ENCODE measurements around the gene WNT8A. TPM values are rescaled to one million over a fixed set of nuclear protein-coding genes. Genes with fewer than 3 reads are reported as not detected.
A peak's percentile ranks its signal among the peaks of the same experiment; 100 is the strongest.

The WNT8A gene
- total and polyA plus RNA-seq, 2 of the 8 experiments (the other 6 are each of a cell fraction or from before 2014, with no cell fraction given) = 0.06 TPM; not detected in 1

DNA sequence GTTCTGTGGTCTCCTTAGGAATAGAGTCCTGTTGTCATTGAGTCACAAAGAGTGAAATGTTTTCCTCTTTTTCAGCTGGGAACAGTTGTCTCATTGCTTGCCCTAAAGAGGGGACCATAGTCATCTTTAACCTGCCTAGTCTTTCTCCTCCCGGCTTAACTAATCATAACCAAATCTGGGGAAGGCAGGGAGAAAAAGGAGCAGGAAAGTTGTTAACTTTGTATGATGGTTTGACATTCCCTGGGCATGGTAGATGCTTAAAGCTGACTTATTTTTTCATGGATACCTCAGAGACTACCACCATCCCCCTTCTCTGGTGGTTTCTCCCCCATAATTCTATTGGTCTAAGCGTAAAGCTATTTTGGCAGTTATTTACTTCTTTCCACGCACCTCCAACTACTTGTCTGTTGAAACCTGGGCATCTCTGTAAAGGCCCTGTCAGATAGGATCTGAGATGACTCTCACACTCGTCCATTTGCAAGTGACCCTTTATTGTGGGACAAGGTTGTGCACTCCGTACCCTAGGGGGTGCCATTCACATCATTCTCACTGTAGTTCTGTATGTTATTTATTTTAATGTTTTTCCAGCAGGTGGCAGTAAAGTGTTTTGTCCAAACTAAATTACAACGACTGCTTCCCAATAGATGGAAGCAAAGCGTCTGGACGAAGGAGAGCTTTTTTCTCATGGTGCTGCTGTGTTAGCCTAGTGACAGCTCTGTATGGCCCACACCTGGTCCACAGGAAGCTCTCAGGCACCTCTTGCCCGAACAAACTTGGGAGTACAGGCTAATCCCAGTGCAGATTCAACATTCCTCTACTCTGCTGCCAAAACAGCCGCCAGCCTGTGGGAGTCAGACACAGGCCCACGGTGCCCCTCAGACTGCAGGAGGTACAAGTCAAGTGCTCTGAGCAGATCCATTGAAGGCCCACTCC lies 48.0 kb upstream of the WNT8A start:
- Histone ChIP-seq H3K27me3 (replicated peaks in 1 of 4; ENCODE audit: control insufficient read depth in 3 of 4, extremely low read depth in 1 of 4, insufficient read depth in 3 of 4, low read length in 3 of 4) (no peaks in the 10 kb centered on the region), H3K79me2 (ENCODE audit: control insufficient read depth in 1 of 2, insufficient read depth in 2 of 2, low read length in 2 of 2) (peaks cover 8 to 14% of the 10 kb centered on the region in 2 experiments), H3K4ac (replicated peaks; ENCODE audit: insufficient read length, low read depth, low read length) (no peak overlapping the region), H3K9me3 (ENCODE audit: insufficient read depth in 2 of 2, low read depth in 1 of 2, low read length in 1 of 2) (no peaks in the 10 kb centered on the region), H4K5ac (ENCODE audit: insufficient read length, low read depth, low read length) (no peak overlapping the region), H3K4me2 (ENCODE audit: insufficient read depth in 1 of 2, low read depth in 2 of 2, low read length in 2 of 2) (no peak overlapping the region), H3K36me3 (ENCODE audit: control insufficient read depth in 2 of 4, insufficient read depth in 4 of 4, low read length in 3 of 4) (no peaks in the 10 kb centered on the region), H4K20me1 (replicated peaks in 1 of 2; ENCODE audit: control insufficient read depth in 1 of 2, insufficient read depth in 2 of 2, low read length in 2 of 2) (peaks cover 0 to 4% of the 10 kb centered on the region in 2 experiments), H3K4me1 (replicated peaks in 1 of 4; ENCODE audit: control insufficient read depth in 3 of 4, insufficient read depth in 4 of 4, low read length in 3 of 4) (peaks cover 3 to 6% (median 4%) of the 10 kb centered on the region in 4 experiments; a peak in 3 of 7 replicates), H4K8ac (ENCODE audit: extremely low read depth, insufficient read depth, low read length) (0 out of 2 replicates have a peak overlapping the region, but pooled peaks have one; percentile 21), H2AFZ (ENCODE audit: low read length) (no peak overlapping the region), H3K14ac (ENCODE audit: insufficient read length) (no peak overlapping the region), H3K56ac (replicated peaks; ENCODE audit: insufficient read length, low read depth, low read length) (no peak overlapping the region), H2BK15ac (ENCODE audit: low read length) (no peak overlapping the region), H3K4me3 (ENCODE audit: extremely low read depth in 1 of 4, insufficient read depth in 2 of 4, low read depth in 3 of 4, low read length in 4 of 4) (no peak overlapping the region; a peak in 1 of 8 replicates), H2BK120ac (replicated peaks; ENCODE audit: low read depth, low read length) (no peak overlapping the region), H2BK5ac (ENCODE audit: low read depth, low read length) (no peak overlapping the region), H3K23me2 (ENCODE audit: low read depth, low read length) (peaks cover 4% of the 10 kb centered on the region; the same call in 1 of the 2 replicates), H3K9ac (replicated peaks in 1 of 4; ENCODE audit: extremely low read depth in 1 of 4, low read depth in 3 of 4, low read length in 3 of 4) (no peak overlapping the region; a peak in 1 of 7 replicates), H3K23ac (ENCODE audit: insufficient read length) (no peak overlapping the region), H2BK20ac (ENCODE audit: low read length) (no peak overlapping the region), H3K27ac (ENCODE audit: low read depth, low read length) (no peak overlapping the region), H3K79me1 (ENCODE audit: low read depth, low read length) (peaks cover 3% of the 10 kb centered on the region; the same call in 1 of the 2 replicates), H2BK12ac (ENCODE audit: low read depth, low read length) (no peak overlapping the region), H4K91ac (replicated peaks; ENCODE audit: insufficient read length, low read length) (no peak overlapping the region), H2AK5ac (ENCODE audit: low read depth, low read length) (no peak overlapping the region), H3K18ac (ENCODE audit: extremely low read depth, low read length) (no peak overlapping the region)
- ChIA-PET POLR2A (ENCODE audit: partially characterized antibody) (interaction anchor here (0.9 to 1.5 kb wide), 3 partner anchors 17 to 29 kb away, joined by 3 read pairs; no protein-coding TSS in a partner anchor), CTCF (ENCODE audit: partially characterized antibody) (interaction anchor here (0.6 to 12.1 kb wide), 37 partner anchors 9 to 721 kb away, joined by 3 to 179 read pairs (median 5); partner anchors contain the start of genes BRD8, NME5 and WNT8A)
- WGBS, 2 experiments (ENCODE audit: extremely low coverage in 1 of 2, insufficient coverage in 1 of 2, insufficient read length in 1 of 2, insufficient replicate concordance in 2 of 2, low coverage in 1 of 2, low lambda C conversion rate in 2 of 2, missing lambda C conversion rate in 1 of 2) = 40% methylated on average over 11 of the region's 11 CpGs; no CpG with 5 or more reads in 1 of the 2 experiments
- DNase-seq (ENCODE audit: low read depth in 1 of 2, low spot score in 2 of 2) (peak; percentile 53 to 57), FAIRE-seq (peak; percentile 91)
- TF ChIP-seq SRF (IDR thresholded peaks at IDR 0.05; ENCODE audit: low read depth, low read length) = no peak
- no peak for TF ChIP-seq EGR1 (IDR thresholded peaks at IDR 0.05; ENCODE audit: borderline replicate concordance, low read depth, low read length)
- TF ChIP-seq RAD21 (IDR thresholded peaks at IDR 0.05 in 1 of 2, conservative IDR thresholded peaks at IDR 0.05 in 1 of 2; ENCODE audit: low read depth in 2 of 2, low read length in 2 of 2) = peak; percentile 76 to 80
- no peak for TF ChIP-seq SP1 (IDR thresholded peaks at IDR 0.05; ENCODE audit: low read depth, low read length)
- TF ChIP-seq HDAC6 (IDR thresholded peaks at IDR 0.05; ENCODE audit: low read depth, low read length) = no peak
- TF ChIP-seq SP4 (IDR thresholded peaks at IDR 0.05; ENCODE audit: low read length) = no peak
- no peak for TF ChIP-seq POLR2AphosphoS5 (IDR thresholded peaks at IDR 0.05; ENCODE audit: low read depth, low read length)
- no peak for TF ChIP-seq HDAC2 (IDR thresholded peaks at IDR 0.05; ENCODE audit: borderline replicate concordance in 1 of 2, low read depth in 2 of 2, low read length in 2 of 2)
- TF ChIP-seq, protein P1, sequence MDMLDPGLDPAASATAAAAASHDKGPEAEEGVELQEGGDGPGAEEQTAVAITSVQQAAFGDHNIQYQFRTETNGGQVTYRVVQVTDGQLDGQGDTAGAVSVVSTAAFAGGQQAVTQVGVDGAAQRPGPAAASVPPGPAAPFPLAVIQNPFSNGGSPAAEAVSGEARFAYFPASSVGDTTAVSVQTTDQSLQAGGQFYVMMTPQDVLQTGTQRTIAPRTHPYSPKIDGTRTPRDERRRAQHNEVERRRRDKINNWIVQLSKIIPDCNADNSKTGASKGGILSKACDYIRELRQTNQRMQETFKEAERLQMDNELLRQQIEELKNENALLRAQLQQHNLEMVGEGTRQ (IDR thresholded peaks at IDR 0.05; ENCODE audit: low read length) = 0 out of 2 replicates have a peak, but pooled peaks have one; percentile 10
